ENCODE measurements around the gene PYDC1. TPM values are rescaled to one million over a fixed set of nuclear protein-coding genes. Genes with fewer than 3 reads are reported as not detected.

PYDC1 gene
- total and polyA plus RNA-seq, 2 of the 13 experiments (the other 11 are each of a cell fraction or from before 2014, with no cell fraction given), result not detected

- H3K79me2 ChIP-seq (ENCODE audit: insufficient read depth, low read length), result peaks cover 50% of the 10 kb centered on the region
- no peak for FAIRE-seq
- peak; percentile 21; the same call in 1 of the 2 replicates for TF ChIP-seq KDM1A (CRISPR knock-in tag; IDR thresholded peaks at IDR 0.05)
- peak; percentile 0; the same call in 1 of the 2 replicates for TF ChIP-seq TBX2 (CRISPR knock-in tag; IDR thresholded peaks at IDR 0.05; ENCODE audit: borderline replicate concordance)
- TF ChIP-seq, protein P1, sequence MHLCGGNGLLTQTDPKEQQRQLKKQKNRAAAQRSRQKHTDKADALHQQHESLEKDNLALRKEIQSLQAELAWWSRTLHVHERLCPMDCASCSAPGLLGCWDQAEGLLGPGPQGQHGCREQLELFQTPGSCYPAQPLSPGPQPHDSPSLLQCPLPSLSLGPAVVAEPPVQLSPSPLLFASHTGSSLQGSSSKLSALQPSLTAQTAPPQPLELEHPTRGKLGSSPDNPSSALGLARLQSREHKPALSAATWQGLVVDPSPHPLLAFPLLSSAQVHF (CRISPR knock-in tag; IDR thresholded peaks at IDR 0.05), result no peak
- peak; percentile 9 for TF ChIP-seq ARID2 (CRISPR knock-in tag; IDR thresholded peaks at IDR 0.05; ENCODE audit: borderline replicate concordance)
- TF ChIP-seq IKZF1 (IDR thresholded peaks at IDR 0.05), result no peak
- 0 out of 2 replicates have a peak, but pooled peaks have one; percentile 31 for TF ChIP-seq ZSCAN20 (CRISPR knock-in tag; IDR thresholded peaks at IDR 0.05; ENCODE audit: borderline replicate concordance)
- no peak for TF ChIP-seq MEF2D (CRISPR knock-in tag; IDR thresholded peaks at IDR 0.05)
- TF ChIP-seq, protein P2, sequence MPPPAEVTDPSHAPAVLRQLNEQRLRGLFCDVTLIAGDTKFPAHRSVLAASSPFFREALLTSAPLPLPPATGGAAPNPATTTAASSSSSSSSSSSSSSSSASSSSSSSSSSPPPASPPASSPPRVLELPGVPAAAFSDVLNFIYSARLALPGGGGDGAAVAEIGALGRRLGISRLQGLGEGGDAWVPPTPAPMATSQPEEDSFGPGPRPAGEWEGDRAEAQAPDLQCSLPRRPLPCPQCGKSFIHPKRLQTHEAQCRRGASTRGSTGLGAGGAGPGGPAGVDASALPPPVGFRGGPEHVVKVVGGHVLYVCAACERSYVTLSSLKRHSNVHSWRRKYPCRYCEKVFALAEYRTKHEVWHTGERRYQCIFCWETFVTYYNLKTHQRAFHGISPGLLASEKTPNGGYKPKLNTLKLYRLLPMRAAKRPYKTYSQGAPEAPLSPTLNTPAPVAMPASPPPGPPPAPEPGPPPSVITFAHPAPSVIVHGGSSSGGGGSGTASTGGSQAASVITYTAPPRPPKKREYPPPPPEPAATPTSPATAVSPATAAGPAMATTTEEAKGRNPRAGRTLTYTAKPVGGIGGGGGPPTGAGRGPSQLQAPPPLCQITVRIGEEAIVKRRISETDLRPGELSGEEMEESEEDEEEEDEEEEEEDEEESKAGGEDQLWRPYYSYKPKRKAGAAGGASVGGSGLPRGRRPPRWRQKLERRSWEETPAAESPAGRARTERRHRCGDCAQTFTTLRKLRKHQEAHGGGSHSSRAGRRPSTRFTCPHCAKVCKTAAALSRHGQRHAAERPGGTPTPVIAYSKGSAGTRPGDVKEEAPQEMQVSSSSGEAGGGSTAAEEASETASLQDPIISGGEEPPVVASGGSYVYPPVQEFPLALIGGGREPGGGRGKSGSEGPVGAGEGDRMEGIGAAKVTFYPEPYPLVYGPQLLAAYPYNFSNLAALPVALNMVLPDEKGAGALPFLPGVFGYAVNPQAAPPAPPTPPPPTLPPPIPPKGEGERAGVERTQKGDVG (CRISPR knock-in tag; IDR thresholded peaks at IDR 0.05; ENCODE audit: borderline replicate concordance), result 0 out of 2 replicates have a peak, but pooled peaks have one; percentile 15
- TF ChIP-seq KDM5B (CRISPR knock-in tag; IDR thresholded peaks at IDR 0.05; ENCODE audit: borderline replicate concordance), result 0 out of 2 replicates have a peak, but pooled peaks have one; percentile 27
- TF ChIP-seq SMC3 (IDR thresholded peaks at IDR 0.05; ENCODE audit: low read length), result no peak
- 0 out of 2 replicates have a peak, but pooled peaks have one; percentile 54 for TF ChIP-seq ZNF335 (CRISPR knock-in tag; IDR thresholded peaks at IDR 0.05)
- TF ChIP-seq ZNF317 (CRISPR knock-in tag; IDR thresholded peaks at IDR 0.05), result peak; percentile 61; the same call in 1 of the 2 replicates
- TF ChIP-seq, protein P3, sequence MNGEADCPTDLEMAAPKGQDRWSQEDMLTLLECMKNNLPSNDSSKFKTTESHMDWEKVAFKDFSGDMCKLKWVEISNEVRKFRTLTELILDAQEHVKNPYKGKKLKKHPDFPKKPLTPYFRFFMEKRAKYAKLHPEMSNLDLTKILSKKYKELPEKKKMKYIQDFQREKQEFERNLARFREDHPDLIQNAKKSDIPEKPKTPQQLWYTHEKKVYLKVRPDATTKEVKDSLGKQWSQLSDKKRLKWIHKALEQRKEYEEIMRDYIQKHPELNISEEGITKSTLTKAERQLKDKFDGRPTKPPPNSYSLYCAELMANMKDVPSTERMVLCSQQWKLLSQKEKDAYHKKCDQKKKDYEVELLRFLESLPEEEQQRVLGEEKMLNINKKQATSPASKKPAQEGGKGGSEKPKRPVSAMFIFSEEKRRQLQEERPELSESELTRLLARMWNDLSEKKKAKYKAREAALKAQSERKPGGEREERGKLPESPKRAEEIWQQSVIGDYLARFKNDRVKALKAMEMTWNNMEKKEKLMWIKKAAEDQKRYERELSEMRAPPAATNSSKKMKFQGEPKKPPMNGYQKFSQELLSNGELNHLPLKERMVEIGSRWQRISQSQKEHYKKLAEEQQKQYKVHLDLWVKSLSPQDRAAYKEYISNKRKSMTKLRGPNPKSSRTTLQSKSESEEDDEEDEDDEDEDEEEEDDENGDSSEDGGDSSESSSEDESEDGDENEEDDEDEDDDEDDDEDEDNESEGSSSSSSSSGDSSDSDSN (CRISPR knock-in tag; IDR thresholded peaks at IDR 0.05), result peak; percentile 70; the same call in 1 of the 2 replicates
- TF ChIP-seq ZNF354B (CRISPR knock-in tag; IDR thresholded peaks at IDR 0.05), result peak; percentile 11; the same call in 1 of the 2 replicates
- TF ChIP-seq ZNF260 (CRISPR knock-in tag; IDR thresholded peaks at IDR 0.05; ENCODE audit: borderline replicate concordance, low read depth), result 0 out of 2 replicates have a peak, but pooled peaks have one; percentile 60
- TF ChIP-seq SETDB1 (CRISPR knock-in tag; IDR thresholded peaks at IDR 0.05; ENCODE audit: borderline replicate concordance), result 0 out of 2 replicates have a peak, but pooled peaks have one; percentile 57
Measured at GRCh38 chr16:31179219-31179746, 37.7 kb downstream of the PYDC1 start.

More at GRCh38 chr16:31179219-31179746, 37.7 kb downstream of the PYDC1 start:
- ChIA-PET CTCF (ENCODE audit: low intra/inter-chr PET ratio, low total read pairs) (no interaction called here), POLR2A (interaction anchor here (0.5 to 2.5 kb wide), 41 partner anchors 8 to 534 kb away, joined by 3 to 65 read pairs (median 6); partner anchors contain the start of genes ARMC5, HSD3B7, KAT8 and PYCARD)
- Histone ChIP-seq H3K9me3 (ENCODE audit: low read length) (no peaks in the 10 kb centered on the region), H2AFZ (ENCODE audit: low read length) (peak overlapping the region; percentile 8), H4K20me1 (ENCODE audit: insufficient read depth, low read length) (peaks cover 38% of the 10 kb centered on the region), H3K27me3 (ENCODE audit: control insufficient read depth in 1 of 2, insufficient read depth in 2 of 2, low read length in 2 of 2) (no peaks in the 10 kb centered on the region; a peak in 1 of 5 replicates), H3K4me3 (replicated peaks in 1 of 3; ENCODE audit: insufficient read depth in 1 of 3, low read depth in 2 of 3, low read length in 3 of 3) (peak overlapping the region; percentile 90 to 93 (median 93)), H3K4me1 (ENCODE audit: insufficient read depth, low read length) (peaks cover 44% of the 10 kb centered on the region), H3K27ac (ENCODE audit: extremely low read length, insufficient read depth, low read length) (peak overlapping the region; percentile 94), H3K9ac (ENCODE audit: insufficient read depth, low read depth, low read length) (peak overlapping the region; percentile 98), H3K36me3 (replicated peaks in 1 of 2; ENCODE audit: control insufficient read depth in 1 of 2, insufficient read depth in 2 of 2, low read length in 2 of 2) (peaks cover 14 to 26% of the 10 kb centered on the region in 2 experiments), H3K4me2 (ENCODE audit: low read depth, low read length) (peak overlapping the region; percentile 90)
- 1% methylated on average over 15 of the region's 27 CpGs for WGBS (ENCODE audit: low lambda C conversion rate)
- intact Hi-C loops (cut with micrococcal nuclease; ENCODE audit: unreplicated experiment), result no loop called here
- in situ Hi-C loops (cut with HindIII; ENCODE audit: extremely low pct_ligation_motif_present, low pct_unique_long_range_greater_than_20kb), result no loop called here
- no TSS peak for BruUV-seq (replicated peaks)
- DNase-seq (ENCODE audit: low spot score) (no peak), ATAC-seq (peak; percentile 1; the same call in 2 of the 3 replicates)

All from HepG2 (cell line).